HG02571 (cell line): ENCODE measurements around the gene SIGLEC12.
"Not testable (repeated sequence)": the region's sequence is repeated elsewhere in the genome, so short reads cannot be mapped to it uniquely, and the experiment has no call there.

Experiments
- ATAC-seq: cut with Tn5 transposase; IDR thresholded peaks from one replicate; pipeline ENCODE4 v1.9.1; 2021; ENCODE audit warnings: mild to moderate bottlenecking, moderate library complexity; ENCODE audit not compliant: unreplicated experiment

Gene SIGLEC12

DNA sequence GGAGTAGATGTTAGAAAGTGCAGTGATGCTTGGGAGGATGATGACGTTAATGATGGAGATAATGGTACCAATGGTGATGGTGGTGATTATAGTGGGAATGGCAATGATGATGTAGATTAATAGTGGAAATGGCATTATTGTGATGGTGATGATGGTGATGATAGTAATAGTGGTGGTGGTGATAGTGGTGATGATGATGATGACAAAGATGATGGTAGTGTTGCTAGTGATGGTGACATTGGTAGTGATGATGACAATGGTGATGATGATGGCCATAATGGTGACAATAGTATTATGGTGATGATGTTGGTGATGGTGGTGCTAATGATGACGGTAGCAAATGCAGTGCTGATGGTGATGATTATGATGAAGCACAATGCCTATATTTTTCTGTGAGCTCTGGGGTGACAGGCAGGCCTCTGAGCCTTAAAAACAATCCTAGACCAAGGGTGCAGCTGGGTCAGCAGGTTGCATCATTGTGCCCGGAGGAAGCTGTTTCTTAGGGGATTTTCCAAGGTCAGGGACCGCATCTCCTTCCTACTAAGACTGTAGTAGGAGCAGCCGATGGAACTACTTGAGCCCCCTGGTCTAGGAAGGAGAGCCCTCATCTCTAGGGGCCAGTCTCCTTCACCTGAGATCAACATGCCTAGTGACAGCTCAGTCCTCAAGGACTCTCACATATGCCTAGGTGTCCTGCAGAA is 15.5 kb downstream of the SIGLEC12 start:
- ATAC-seq = no peak

DNA sequence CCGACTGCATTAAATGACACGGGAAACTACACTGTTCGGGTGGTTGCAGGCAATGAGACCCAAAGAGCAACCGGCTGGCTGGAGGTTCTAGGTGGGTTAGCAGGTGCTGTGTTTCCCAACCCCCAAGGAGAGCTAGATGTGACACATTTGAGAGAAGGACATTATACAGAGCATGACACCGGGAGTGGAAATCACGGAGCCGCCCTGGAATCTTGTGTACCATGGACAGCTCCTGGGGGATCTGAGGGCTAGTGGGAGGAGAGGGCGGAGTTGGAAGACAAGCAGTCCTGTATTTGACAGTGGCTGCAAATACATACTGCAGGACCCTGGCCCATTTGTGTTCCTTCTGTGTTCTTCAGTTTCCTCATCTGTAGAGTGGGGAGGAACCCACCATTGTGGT is 21.0 kb downstream of the SIGLEC12 start:
- ATAC-seq = no peak

DNA sequence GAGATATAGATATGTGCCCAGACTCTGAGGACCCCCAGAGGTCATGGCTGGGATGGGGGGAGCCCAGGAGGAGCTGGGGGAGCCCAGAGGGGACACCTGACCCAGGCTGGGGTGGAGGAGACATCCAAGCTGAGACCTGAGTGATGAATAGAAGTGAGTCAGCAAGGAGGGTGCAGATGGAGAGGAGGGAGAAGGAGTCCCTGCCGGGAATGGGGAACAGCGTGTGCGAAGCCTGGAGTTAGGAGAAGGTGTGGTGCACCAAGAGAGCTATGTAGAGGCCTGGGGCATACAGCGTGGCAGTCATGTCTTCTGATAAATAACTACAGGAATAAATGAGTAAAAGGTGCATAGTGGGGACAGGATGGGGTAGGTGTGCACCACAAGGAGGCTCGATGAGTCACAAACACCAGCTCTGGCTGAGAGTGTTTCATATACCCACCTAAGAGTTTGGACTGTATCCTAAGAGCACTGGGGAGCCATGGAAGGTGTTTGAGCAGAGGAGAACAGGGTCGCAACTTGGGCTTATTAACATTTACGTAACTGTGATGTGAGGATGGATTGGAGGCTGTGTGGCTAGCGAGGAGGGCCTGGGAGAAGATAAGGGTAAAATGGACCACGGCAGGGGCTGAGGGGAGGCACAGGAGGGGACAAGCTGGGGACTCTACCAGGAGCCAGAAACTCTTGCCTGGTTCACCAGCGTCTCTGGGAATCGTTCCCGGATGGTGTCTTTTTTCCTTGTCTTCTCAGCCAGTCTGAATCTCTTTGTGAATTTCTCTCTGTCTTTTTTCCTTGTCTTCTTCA is 21.9 kb downstream of the SIGLEC12 start:
- ATAC-seq = no peak

DNA sequence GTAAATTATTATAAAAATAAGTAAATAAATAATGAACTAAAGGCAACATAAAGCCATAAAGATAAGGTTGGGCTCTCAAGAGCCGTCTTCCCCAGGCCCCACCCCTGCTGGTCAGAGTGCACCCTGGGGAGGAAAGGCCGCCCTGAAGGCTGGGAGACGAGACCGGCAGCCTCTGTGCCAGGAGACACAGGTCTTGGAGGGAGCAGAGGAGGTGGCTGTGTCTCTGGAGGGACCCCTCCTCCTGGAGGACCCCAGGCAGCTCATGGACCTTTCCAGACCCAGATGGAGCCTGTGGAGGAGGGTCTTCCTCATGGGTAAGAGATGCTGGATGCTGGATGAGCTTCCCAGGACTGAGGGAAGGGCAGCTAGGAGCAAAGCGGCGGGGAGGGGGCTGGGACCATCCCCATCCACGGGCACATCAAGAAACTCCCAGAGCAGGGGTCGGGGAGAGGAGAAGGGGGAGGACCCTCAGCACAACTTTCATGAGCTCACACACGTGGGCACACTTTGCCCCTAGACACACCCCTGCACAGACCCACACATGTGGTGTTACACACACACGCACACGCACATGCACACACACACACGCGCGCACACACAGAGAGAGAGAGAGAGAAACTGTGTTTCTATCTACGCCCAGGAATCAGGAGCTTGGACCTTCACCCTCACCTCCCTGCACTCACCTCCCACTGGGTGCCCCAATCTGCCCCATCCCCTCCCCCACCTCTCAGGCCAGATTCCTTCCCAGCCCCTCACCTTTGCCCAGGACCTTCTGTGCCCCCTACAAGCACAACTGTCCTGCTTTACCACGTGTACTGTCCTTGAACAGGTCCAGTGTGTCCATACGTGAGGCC is 23.0 kb downstream of the SIGLEC12 start, which contains the start of gene CEACAM18:
TSS of gene CEACAM18 (plus strand) at position 159 of the 854 bp plus-strand sequence.
- ATAC-seq = no peak

DNA sequence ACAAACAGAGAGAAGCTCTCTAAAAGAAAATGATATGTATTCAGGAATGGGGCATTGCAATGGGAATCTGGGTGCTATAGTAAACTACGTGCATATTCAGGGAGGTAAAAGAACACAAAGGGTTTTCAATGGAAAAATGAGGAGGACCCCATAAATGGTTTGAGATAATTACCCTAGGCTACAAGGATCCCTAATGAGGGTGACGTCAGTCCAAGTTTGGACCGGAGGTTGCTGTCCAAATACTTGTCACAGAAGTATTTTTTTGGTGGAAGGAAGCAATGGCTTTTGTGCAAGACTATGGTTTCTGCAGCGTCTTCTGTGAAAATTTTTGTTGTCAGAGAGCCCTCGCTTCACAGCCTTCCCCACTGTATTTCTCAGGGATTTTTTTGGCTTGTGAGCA is 24.3 kb downstream of the SIGLEC12 start:
- ATAC-seq = no peak

DNA sequence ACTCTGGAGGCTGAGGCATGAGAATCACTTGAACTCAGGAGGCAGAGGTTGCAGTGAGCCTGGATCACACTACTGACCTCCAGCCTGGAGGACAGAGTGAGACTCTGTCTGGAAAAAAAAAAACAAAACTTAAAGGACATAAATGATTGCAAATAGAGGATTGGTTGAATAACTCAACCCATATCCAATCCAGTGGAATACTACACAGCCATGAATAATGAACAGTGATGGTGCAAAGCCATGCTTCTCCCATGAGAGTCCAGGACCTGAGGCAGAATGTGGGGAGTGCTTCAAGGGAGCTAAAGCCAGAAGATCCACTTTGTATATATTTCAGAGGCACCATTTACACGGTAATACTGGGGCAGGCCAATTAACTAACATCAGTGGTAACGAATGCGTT is 25.4 kb downstream of the SIGLEC12 start:
- no peak for ATAC-seq

DNA sequence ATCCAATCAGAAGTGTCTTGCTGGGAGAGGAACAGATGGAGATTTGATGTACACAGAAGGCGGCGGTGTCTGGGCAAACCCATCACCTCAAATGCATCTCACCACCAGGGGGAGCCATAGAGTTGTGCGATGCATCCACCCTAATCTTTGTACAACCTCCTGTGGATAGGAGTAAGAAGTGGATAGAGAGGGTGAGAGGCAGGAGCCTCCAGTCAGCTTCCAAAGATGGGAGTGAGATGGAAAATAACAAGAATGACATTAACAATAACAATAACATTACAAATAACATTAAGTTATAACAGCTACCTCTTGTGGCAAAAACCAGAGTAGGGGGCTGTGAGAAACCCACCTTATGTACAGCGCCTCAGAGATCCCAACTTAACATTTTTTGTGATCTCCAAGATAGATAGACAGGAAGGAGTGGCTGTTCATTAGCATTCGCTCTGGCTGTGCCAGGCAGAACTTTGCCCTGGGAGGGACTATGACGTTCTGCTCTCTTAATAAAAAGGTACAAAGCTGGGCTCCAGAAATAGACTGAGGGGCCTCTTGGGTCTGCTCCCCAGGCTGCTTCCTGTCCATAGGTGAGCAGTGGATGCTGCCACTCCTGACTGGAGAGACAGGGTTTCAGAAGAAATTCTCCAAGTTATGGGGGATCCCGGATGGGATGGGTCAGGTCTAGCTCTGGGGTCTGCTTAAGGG is 28.4 kb downstream of the SIGLEC12 start:
- no peak for ATAC-seq

DNA sequence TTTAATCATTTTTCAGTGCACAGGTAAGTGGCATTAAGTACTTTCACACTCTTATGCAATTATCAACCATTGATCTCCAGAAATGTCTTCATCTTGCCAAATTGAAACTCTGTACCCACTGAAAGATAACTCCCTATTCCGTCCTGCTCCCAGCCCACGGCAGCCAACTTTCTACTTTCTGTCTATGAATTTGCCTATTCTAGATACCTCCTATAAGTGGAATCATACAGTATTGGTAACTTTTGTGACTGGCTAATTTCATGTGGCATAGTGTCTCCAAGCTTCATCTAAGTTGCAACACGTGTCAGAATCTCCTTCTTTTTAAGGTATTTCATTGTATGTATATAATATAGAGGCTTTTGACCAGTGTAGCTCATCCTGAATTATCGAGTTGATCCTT is 29.0 kb downstream of the SIGLEC12 start:
- no peak for ATAC-seq

DNA sequence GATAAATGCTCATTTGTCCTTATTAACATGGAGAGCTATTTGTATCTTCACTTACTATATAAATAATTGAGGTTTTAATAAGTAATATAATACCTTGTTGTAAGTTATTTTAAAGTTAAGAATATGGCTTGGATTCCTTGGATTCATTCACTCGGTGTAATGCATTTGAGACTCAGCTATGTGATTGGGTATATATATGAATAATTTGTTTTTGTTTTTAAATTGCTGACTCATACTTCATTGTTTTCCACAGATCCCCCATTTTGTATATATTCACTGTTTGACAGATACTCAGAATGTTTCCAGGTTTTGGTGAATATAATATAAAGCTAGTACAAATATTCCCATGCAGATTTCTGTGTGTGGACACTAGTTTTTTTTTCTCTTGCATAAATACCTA is 30.1 kb downstream of the SIGLEC12 start:
- no peak for ATAC-seq

DNA sequence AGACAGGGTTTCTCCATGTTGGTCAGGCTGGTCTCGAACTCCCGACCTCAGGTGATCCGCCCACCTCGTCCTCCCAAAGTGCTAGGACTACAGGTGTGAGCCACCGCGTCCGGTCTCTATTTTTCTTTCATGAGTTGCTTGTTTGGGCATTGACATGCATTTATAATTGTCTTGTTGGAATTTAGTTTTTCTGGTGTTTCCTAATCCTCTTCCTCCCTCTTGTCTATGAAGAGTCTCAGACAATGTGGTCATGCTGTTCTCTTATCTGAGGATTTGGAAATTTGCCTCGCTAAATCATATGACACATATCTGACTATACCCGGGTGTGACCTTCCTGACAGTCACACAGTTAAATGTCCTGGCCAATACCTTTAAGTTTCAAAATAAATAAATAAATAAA is 30.6 kb downstream of the SIGLEC12 start:
- no peak for ATAC-seq

DNA sequence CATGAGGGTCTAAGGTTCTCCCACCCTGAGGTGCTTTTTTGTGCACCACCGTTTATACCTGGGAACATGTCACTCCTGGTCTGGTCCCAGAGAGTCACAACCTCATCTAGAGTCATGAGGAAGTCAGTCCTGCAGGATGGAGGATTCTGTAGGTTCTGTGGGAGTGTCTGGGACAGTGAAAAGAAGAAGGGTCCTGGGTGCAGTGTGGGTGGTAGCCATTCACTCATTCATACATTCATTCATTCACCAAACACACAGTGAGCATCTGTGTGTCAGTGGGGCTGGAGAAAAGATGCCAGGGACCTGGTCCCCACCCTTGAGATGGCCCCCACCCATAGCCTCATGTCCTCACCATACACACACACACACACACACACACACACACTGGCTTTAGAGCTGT is 32.0 kb downstream of the SIGLEC12 start:
- ATAC-seq = no peak

DNA sequence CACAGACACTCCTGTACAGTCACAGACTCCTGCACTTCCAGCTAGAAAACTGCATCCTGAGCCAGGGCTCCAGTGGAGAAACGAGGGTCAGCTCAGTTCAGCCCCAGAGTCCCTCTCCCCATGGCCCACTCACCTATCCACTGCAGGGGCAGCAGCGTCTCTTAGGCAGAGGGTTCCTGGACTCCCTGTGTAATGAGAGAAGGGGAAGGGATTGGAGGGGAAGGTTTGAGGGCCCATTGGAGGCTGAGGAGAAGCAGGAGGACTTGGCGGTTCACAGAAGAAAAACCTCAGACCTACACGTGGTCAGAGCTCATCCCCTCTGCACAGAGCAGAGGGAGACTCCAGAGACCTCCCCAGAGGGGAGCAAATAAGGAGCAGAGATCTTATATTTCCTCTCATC is 32.4 kb downstream of the SIGLEC12 start:
- no peak for ATAC-seq

DNA sequence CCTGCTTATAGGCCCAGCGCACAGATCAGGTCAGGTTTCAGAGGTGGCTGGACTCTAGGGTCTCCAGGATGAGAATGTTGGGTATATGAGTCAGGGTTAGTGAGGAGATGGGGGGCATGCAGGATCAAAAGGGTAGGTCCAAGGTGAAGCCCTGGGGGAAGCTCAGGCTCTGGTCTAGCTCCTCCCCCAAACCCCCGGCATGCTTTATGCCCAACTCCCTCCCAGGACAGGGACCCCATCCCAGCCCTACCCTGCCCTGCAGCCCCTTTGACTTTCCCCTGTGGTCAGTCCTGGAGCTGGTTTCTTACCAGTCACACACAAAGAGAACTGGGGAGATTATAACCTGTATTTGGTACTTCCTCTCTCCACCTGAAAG is 33.1 kb downstream of the SIGLEC12 start:
- no peak for ATAC-seq

DNA sequence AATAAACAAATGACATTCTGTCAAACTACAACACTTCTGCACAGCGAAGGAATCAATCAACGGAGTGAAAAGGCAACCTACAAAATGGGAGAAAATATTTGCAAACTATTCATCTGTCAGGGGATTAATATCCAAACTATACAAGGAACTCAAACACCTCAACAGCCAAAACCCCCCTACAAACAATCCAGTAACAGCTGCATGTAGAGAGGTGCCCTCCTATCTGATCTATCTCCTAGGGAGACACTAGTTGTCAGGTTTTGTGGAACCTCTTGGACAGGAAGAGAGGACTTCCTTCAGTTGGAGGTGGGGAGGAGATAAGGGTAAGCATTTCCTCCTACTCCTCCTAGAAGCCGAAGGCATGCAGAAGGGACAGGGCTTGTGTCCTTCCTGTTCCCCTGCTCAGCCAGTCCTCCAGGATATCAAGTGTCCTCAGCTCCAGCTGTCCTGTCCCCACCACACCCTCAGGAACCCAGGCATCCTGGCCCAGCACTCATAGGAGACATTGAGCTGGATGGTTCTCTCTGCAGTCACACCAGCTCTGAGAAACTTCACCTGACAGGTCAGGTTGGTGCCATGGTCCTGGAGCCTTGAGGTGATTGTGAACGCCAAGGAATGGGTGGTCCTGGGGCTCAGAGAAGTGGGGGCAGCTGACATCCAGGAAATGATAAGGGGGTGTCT is 33.6 kb downstream of the SIGLEC12 start:
- no peak for ATAC-seq

DNA sequence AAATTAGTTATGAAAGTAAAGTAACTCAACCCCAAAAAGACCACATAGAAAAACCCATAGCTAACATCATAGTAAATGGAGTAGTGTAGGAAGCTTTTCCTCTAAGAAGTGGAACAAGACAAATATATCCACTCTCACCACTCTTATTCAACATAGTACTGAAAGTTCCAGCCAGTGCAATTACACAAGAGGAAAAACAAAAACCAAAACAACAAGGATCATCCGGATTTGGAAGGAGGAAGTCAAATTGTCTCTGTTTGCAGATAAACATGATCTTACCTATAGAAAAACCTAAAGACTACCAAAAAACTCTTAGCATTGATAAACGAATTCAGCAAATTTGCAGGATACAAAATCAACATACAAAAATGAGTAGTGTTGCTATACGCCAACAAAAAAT is 34.9 kb downstream of the SIGLEC12 start:
- ATAC-seq = no peak

DNA sequence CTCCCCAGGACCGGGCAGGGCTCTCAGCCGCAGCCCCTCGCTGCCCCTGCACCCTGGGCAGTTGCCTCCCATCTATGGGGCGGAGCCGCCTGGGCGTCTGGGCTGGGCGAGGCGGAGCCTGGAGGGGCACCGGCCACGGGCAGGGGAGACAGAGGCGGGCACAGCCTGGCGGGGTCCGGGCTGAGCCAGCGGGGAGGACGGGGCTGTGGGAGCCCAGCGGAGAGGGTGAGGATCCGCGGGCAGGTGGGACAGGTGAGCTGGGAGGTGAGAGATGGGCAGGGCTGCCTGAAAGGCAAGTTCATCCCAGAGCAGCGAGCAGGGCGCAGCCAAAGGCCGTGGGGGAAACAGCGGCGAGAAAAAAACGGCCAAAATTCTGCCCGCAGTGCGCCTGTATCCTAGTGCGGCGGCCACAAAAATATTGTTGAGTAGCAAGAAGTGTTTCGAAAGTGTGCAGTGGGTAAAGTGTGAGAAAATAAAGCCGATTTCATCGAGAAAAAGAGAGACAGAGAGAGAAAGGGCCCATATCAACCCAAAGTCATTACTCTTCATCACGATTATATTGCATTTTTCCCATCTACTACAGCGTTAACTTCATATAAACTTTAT is 37.5 kb downstream of the SIGLEC12 start:
- not testable (repeated sequence) for ATAC-seq

DNA sequence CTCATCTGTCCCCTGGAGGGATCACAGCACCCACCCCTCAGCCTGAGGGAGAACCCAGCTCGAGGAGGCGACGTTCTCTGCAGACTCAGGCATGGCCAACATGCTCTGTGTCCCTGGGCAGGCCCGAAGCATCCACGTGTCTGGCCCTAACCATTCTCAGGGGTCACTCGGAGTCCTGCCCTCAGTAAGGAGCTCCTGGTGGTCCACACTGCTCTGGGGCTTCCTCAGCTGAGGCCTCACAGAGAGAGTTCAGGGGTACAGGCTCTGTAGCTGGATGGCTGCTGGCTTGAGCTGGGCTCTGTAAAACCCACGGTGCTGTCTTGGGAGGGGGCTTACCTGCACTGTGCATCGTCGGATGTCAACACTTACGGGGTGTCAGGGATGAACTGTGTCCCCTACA is 38.9 kb downstream of the SIGLEC12 start:
- no peak for ATAC-seq

DNA sequence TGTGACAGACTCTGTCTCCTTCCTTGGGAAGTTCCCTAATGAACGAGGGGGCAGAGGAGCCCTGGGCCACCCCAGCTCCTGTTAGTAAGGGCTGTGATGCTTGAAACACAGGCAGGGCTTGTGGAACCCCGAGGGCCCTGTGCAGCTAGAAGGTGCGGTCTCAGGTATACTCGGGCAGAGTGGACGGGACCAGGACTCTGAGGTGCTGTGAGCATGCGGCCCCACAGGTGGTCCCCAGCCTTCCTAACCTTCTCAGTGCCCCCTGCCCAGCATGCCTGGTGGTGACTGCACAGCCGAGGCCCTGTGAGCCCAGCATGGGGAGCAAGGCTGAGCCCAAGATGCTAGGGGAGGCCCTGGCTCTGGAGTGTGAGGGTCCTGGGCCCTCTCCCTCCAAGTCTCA is 39.3 kb downstream of the SIGLEC12 start:
- ATAC-seq = no peak

DNA sequence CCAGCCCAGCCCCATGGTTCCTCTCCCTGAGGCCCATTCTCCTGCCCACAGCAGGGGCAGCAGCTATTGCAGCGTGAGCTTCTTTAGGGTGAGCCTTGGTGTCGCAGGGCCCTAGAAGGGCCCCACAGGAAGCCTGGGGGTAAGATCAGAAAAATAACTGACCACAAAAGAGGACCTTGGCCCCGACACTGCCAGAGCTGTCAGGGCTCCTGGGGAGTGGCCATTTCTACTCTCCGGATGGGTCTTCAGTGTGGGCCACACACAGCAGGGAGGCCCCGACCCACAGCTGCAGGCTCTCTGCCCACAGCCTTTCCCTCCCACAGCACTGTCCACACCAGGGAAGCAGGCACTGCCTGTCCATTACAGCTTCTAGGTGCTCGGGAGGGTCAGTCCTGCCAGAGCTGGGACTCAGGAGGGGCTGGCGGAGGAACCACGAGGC is 39.9 kb downstream of the SIGLEC12 start:
- no peak for ATAC-seq
